ENCODE results near the gene GOLT1A. TPM values are rescaled to one million over a fixed set of nuclear protein-coding genes. Genes with fewer than 3 reads are reported as not detected.

GOLT1A gene
- total RNA-seq, 4 donors from 2014 or later = 0.38 TPM; not detected in 3

DNA sequence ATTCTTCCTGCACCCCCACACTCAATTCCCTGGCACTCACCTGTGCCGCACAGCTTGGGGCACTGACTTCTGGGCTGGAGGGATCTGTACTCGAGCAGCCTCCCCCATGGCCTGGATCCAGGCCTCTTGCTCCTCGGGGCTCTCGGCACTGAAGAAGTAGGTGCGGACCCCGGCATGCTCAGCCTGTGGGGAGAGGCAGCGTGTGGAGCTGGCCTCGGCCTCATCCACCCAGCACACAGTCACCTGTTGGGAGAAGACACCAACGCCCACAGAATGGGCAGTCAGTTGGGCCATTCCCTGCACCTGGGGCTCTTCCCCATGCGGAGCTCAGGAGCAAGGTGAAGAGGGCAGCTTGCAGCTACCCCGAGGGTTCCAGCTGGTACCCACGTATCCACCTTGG, 47.5 kb upstream of the GOLT1A start:
- no peak overlapping the region for H3K27ac ChIP-seq
- no peak for DNase-seq
- no peak for TF ChIP-seq POLR2A (IDR thresholded peaks at IDR 0.05)
- TF ChIP-seq CTCF (IDR thresholded peaks at IDR 0.05) = no peak
- peaks cover 0 to 9% (median 0%) of the 10 kb centered on the region in 3 donors for H3K4me1 ChIP-seq
- peaks cover 0 to 68% (median 0%) of the 10 kb centered on the region in 3 donors for H3K36me3 ChIP-seq
- no peaks in the 10 kb centered on the region for H3K9me3 ChIP-seq
- intact Hi-C loops (cut with DNase I) = no loop called here
- no peaks in the 10 kb centered on the region for H3K27me3 ChIP-seq
- no peak overlapping the region for H3K4me3 ChIP-seq
- WGBS, 2 donors = 86 to 93% methylated on average over 3 to 4 of the region's 12 CpGs

DNA sequence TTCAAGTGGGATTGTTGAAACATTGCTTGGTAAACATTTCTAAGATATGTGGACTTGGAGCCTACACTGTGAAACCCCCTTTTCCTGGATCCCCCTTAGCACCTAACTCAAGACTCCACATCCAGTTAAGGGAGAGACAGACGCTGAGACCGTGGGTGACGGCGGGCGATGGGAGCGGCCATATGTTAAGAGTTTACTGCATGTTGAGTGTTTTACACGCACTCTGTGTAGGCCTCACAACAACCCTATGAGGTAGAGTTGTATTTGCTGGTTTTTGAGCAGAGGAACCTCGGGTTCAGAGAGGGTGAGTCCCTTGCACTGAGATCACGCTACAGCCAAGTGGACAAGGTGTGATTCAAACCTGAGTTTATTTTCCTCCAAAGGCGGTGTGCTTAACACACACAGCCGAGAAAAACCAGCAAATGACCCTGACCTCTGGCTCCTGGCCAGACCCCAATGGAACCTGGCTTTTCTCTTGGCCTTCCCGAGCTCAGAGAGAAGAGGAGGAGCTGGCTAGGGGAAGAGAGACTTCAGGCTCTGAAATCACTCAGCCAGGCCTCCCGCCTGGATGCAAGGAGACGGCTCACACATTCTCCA, 46.9 kb upstream of the GOLT1A start:
- no peak overlapping the region for H3K4me3 ChIP-seq
- no peaks in the 10 kb centered on the region for H3K9me3 ChIP-seq
- H3K27ac ChIP-seq = no peak overlapping the region
- 84 to 97% methylated on average over 9 to 14 of the region's 14 CpGs for WGBS, 2 donors
- TF ChIP-seq POLR2A (IDR thresholded peaks at IDR 0.05) = no peak
- no peak for TF ChIP-seq CTCF (IDR thresholded peaks at IDR 0.05)
- DNase-seq = no peak
- H3K36me3 ChIP-seq = peaks cover 0 to 67% (median 0%) of the 10 kb centered on the region in 3 donors
- H3K4me1 ChIP-seq = peaks cover 0 to 9% (median 0%) of the 10 kb centered on the region in 3 donors
- no peaks in the 10 kb centered on the region for H3K27me3 ChIP-seq
- intact Hi-C loops (cut with DNase I) = no loop called here

DNA sequence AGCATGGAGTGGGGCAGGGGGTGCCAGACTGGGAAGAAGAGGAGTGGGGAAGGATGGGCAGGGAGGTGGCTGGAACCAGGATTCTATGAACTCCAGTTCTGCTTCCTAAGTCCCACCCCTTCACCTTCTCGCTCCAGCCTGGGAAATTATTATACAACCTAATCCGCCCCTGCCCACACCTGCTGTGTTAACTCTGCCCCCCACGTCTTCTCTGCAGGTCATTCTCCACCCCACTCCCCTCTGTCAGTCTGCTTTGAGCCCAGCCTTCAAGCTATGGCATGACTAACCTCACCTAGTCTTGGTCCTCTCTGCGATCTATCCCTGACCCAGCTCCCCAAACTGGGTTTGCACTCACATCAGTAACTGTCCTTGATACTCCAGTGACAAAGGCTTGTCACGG, 46.0 kb upstream of the GOLT1A start:
- DNase-seq = no peak
- H3K4me3 ChIP-seq = no peak overlapping the region
- peaks cover 0 to 9% (median 0%) of the 10 kb centered on the region in 3 donors for H3K4me1 ChIP-seq
- TF ChIP-seq POLR2A (IDR thresholded peaks at IDR 0.05) (no peak), CTCF (IDR thresholded peaks at IDR 0.05) (no peak)
- peaks cover 0 to 64% (median 0%) of the 10 kb centered on the region in 3 donors for H3K36me3 ChIP-seq
- WGBS, 2 donors = 88 to 90% methylated on average over 5 of the region's 5 CpGs
- intact Hi-C loops (cut with DNase I) = loop anchor here (5.0 kb wide), 1 partner anchor 103 kb away; no protein-coding TSS in a partner anchor
- H3K9me3 ChIP-seq = no peaks in the 10 kb centered on the region
- no peaks in the 10 kb centered on the region for H3K27me3 ChIP-seq
- no peak overlapping the region for H3K27ac ChIP-seq

DNA sequence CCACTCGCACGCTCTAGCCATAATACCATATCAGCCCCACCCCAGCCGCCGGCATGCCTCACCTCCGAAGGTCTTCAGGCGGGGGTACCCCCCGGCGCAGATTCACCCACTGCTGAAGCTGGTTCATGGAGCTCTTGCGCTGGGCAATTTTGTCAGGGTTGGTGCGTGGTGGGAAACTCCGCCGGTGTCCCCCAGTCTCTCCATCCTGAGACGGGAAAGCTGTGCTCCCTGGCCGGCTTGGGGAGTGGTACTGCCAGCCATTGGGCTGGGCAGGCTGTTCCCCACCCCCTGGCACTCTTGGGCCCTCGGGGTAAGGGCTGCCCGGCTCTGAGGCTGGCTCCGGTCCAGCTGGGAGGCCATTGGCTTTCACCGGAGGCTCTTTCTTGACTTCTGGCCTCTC, 45.4 kb upstream of the GOLT1A start:
- H3K36me3 ChIP-seq = peaks cover 0 to 59% (median 0%) of the 10 kb centered on the region in 3 donors
- no peak for DNase-seq
- H3K9me3 ChIP-seq = no peaks in the 10 kb centered on the region
- H3K27me3 ChIP-seq = no peaks in the 10 kb centered on the region
- TF ChIP-seq POLR2A (IDR thresholded peaks at IDR 0.05) (no peak), CTCF (IDR thresholded peaks at IDR 0.05) (no peak)
- 90 to 95% methylated on average over 9 to 14 of the region's 18 CpGs for WGBS, 2 donors
- no peak overlapping the region for H3K27ac ChIP-seq
- intact Hi-C loops (cut with DNase I) = loop anchor here (5.0 kb wide), 1 partner anchor 103 kb away; no protein-coding TSS in a partner anchor
- no peak overlapping the region for H3K4me3 ChIP-seq
- peaks cover 0 to 4% (median 0%) of the 10 kb centered on the region in 3 donors for H3K4me1 ChIP-seq

DNA sequence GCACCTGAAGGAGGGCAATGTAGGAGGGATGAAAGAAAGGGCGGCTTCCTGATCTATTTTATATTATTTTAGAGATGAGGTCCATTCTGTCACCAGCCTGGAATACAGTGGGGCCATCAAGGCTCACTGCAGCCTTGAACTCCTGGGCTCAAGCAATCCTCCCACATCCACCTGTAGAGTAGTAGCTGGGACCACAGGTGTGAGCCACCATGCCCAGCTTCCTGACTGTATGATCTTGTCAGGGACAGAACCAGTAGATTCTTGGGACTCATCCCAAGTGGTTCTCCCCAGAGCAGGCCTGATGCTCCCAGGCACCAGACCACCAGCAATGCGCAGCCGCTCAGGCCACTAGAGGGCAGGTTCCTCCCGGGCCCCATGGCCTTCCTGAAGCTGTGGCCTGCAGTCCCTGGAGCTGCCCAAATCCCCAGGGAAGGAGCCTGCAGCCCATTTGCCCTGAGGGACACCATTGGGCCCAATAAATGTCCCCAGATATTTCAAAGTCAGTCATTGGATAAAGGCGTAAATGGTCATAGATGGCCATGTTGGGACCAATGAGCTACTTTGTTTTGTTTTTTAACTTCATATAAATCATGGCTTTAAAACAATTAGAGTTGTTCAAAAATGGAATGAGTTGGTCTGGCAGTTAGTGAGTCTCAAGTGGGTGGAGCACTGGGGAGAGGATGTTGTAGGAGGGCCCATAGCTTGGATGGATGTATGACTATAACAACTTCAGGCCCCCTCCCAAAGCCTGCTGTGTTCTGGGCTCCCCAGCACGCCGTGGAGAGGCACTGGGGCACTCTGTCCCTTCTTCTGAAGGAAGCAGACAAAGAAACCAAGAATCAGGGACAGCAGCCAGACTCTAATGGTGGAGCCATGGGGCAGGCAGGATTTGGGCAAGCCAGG, 44.7 kb upstream of the GOLT1A start:
- DNase-seq = no peak
- Histone ChIP-seq H3K4me1 (peaks cover 0 to 3% (median 0%) of the 10 kb centered on the region in 3 donors), H3K36me3 (peaks cover 0 to 57% (median 0%) of the 10 kb centered on the region in 3 donors), H3K9me3 (no peaks in the 10 kb centered on the region), H3K4me3 (no peak overlapping the region), H3K27me3 (no peaks in the 10 kb centered on the region), H3K27ac (no peak overlapping the region)
- WGBS, 2 donors = 81 to 89% methylated on average over 4 of the region's 7 CpGs
- TF ChIP-seq CTCF (IDR thresholded peaks at IDR 0.05) (peak in 5 of 6 experiments; percentile 62 to 73 (median 64)), POLR2A (IDR thresholded peaks at IDR 0.05) (no peak)
- intact Hi-C loops (cut with DNase I) = loop anchor here (5.0 kb wide), 1 partner anchor 104 kb away; no protein-coding TSS in a partner anchor

All from esophagus squamous epithelium (tissue), 5 donors.